Endometrial microvascular endothelial cells (primary cell): ENCODE results near the gene PPP1R9A. TPM values are rescaled to one million over a fixed set of nuclear protein-coding genes. Genes with fewer than 3 reads are reported as not detected.

Experiments used
- in situ Hi-C: cut with HindIII; loops from 2 replicates; pipeline ENCODE4 v1.10.0; 2017; ENCODE audit warnings: low sequenced_read_pairs, low pct_unique_long_range_greater_than_20kb; ENCODE audit errors: inconsistent ontology term
- total RNA-seq: library from RNA; depleted of rRNA; stranded (reverse); fragments of >200 nt; gene quantifications from one replicate; pipeline ENCODE4 v1.2.3, GENCODE V29; 2015; ENCODE audit errors: inconsistent ontology term

Gene PPP1R9A
- total RNA-seq, 1 donor from 2014 or later, result not detected

DNA sequence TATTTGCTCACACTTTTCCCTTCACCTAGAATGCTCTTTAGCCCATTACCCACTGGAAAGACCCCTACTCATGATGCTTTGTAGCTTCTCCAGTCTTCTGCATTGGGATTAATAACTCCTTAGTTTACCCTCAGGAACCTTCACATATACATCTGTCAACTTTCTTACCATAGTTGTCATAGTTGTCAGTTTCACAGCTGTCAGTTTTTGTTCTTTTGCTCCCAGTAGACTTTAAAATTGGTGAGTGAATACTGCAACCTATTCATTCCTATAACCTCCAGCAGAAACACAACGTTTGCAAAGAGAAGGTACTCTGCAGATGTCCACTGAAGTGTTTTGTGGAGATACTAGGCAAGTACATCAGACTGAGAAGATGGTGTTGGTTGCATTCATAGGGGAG lies 414.3 kb downstream of the PPP1R9A start:
- in situ Hi-C loops, result no loop called here

DNA sequence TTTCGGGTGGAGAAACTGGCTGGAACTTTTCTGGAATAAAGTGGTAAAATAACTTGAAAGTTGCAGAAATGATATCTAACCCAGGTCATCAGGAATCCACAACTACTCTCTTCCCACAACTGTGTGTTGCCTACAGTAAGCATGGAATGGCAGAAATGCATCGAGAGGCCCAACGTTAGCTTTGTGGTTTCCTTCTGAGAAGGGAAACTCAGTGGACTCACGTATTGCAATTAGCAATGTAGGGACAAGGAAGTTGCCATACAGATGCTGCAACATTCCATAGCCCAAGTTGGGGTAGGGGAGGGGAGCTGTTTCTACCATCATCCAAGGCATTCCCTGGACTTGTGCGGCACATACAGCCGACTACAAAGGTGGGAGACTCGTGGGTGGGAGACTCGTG lies 415.0 kb downstream of the PPP1R9A start:
- in situ Hi-C loops, result no loop called here

DNA sequence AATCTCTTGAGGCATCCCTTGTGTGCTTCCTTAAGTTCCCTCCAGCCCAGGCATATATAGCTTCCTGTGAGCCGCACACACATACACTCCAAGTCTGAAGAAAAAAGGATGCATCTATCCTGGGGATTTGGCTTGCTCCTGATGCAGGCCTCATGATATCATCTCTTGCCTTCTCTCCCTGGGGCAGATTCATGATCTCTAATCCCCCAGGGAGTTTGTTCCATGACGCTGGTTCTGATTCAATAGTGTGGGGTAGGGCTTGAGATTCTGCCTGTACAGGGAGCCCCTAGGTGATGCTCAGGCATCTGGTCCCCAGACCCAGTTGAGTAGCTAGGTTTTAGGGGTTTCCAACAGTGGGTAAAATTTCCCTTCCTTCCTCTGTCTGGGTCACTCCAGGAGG lies 415.5 kb downstream of the PPP1R9A start:
- in situ Hi-C loops, result no loop called here

DNA sequence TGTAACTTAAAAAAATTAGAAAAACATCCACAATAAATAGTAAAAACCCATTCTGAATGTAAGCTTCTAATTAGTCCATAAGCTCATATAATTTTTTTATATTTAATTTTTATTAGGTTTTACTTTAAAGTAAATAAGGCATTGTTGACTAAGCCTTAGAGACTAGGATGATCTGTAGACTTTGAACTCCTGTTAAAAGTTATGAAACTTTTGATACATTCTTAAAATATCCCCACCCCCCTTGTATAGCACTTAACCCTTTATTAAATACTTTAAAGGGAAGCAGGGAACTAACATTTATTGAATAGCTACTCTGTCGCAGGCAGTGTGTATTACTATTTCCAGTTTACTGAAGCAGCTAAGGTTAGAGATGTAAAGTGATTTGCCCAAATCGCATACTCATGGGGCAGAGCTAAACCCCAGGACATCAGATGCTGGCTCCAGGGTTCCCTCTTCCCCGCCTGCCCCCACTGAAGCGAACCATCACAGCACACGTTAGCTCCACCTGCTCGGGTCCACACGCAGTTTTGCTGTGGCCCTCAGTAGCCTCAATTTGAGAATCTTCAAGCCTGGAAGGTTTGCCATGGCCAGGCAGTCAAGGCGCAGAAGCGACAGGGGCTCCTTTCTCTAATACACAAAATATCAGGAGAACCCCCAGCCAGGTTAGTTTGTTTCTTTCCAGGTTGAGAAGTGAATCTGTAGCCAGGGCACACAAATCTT lies 416.2 kb downstream of the PPP1R9A start:
- in situ Hi-C loops, result no loop called here

DNA sequence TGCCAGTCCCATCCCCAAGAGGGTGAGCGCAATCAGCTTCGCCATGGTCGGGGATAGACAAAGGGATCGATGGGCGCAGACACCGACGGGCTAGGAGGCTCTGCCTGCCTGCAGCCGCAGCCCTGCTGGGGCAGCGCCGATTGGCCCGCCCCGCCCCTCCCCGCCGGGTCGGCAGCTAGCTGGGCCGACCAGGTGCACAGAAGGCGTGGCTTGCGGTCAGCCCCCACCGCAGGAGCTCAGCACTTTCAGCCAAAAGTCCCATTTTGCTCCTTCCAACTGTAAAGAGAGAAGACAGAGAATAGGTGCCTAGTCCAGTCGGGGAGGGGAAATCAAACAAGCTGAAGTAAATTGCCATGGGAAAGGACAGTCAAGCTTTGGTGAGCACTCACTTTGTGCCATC lies 417.0 kb downstream of the PPP1R9A start, which contains the start of gene PON1:
TSS of gene PON1 (minus strand) at position 102 of the 400 bp plus-strand sequence. CDS start at position 45, 57 bp downstream.
- in situ Hi-C loops, result no loop called here

DNA sequence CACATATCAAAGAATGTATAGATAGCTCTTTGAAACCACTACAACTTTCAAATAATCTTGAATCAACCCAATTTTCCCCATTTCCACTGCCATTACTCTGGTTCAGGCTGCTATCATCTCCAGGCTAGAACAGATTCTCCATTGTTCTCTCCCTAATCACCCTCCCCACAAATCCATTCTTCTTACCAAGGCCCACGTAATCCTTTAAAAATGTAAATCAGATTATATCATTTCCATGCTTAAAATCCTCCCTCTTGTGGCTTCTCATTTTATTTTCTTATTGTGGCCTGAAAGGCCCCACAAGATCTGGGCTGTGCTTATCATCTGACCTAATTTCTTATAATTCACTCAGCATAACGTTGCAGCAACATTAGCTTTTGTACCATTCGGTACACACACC lies 420.0 kb downstream of the PPP1R9A start:
- in situ Hi-C loops, result no loop called here

DNA sequence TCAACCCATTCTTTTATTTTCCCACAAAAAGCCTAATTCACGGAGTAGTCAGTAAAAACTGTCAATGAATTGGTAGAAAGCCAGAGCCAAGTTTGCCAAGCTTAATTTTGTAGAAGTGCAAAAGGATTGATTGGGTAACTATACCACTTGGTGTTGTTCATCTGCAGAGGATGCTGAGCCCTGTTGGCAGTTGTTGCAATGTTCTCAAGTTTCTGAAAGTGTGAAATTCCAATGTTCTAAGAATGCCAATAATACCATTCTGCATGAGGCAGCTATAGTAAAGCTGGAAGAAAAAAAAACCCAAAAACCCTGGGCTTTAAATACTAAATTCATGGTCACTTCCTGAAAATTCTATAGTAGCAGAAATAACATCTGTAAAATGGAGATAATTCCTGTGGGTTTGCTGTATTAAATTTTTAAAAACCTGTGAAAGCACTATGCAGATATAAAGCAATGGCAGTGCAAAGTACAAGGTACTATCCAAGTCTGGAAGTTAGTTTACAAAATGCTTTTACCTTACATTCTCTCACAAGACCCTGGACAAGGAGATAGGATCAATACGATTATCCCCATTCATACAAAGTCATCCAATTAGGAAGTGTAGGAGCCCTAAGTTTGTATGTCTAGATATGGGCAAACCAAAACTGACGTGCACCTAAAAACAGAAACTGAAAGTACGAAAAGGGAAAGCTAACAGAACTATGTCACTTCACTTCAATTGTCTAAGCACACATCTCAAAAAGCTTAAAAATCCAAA lies 423.0 kb downstream of the PPP1R9A start:
- in situ Hi-C loops, result no loop called here

DNA sequence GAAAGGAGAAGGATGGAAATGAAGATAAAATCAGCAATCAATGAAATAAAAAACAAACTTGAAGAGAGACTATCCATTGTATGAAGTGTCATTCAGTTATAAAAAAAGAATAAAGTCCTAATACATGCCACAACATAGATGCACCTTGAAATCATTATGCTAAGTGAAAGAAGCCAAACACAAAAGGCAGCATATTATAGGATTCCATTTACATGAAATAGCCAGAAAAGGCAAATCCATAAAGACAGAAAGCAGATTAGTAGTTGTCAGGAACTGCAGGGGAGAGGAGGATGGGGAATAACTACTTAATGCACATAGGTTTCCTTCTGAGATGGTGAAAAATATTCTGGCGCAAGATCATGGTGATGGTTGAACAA lies 423.6 kb downstream of the PPP1R9A start:
- in situ Hi-C loops, result no loop called here

DNA sequence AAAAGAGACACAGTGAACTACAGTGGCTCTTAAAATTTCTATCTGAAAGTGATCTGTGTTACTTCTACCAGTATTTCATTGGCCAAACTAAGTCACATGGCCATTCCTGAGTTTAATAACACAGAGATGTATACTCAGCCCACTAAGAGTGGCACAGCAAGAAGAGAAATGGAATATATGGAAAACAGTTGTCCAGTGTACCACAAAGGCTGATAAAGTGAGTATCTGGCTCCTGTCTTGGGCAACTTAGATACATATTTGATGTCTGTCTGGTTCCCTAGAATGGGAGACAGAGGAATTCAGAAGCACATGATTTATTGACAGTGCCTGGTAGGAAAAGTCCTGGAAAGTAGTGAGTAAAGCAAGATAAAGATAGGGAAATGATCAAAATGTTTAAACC lies 427.1 kb downstream of the PPP1R9A start:
- in situ Hi-C loops, result no loop called here

DNA sequence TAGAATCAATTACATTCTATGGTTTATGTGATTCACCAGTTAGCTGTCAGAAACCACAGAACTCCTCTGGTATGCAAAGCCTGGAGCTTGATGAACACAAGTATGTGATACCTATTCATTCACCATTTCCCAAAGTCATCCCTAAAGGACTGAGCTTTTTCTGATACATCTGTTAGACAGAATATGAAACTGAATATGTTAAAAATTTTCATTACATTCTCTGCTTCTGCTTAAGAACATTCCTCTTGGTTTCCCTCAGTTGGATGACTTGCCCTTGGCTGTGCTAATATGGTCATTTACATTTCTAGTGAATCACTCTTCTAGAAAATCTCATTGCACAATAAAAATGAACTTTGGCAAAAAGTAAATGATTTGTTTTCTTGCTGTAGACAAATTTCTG lies 427.7 kb downstream of the PPP1R9A start:
- in situ Hi-C loops, result no loop called here

DNA sequence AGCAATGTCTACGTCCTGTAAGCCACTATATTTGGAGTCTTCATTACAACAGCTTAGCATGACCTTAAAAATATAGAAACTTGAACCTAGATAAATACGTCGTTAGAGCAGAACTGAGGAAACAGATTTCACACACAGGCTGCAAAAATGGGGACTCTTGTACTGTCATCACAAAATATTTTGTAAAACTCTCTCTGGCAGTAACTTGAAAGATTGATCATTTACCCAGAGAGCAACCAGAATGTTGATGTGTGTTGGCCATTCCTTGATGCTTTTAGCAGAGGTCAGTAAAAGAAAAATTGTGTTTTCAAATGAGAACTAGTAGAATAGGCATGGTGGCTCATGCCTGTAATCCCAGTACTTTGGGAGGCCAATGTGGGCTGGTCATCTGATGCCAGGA lies 431.4 kb downstream of the PPP1R9A start:
- in situ Hi-C loops, result no loop called here

DNA sequence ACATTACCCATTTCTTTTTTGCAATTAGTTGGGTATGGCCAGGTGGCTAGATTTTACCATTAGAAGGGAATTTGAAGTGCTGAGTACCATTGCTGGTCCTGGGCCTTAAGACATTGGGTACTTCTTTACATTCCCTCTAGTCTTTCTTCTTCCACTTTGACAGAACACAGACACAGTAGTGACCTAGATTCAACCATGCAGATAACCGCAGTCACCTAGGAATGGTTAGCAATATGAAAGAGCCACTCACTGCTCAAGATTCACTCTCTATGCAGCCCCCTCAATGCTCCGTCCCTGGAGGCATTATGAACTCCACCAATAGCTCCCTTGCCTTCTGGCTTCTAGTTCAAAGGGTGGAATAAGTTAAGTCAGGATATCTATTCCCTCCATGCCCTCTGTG lies 433.1 kb downstream of the PPP1R9A start:
- in situ Hi-C loops, result no loop called here

DNA sequence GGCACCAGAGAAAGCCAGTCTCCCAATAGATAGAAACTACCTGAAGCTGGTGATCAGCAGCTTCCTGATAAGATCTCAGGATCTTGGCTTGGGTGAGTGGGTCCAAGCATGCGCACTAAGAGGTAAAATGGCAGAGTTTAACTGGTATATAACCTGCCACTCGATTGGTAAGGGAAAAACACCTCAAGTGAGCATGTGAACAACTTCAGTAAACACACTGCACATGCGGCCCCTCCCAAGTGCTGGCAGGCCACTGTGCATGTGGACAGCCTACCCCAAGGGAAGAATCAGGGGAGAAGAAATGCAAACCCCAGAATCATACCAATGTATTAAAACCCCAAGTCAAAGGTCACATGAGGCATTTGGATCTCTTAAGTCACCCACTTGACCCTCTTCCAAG lies 434.6 kb downstream of the PPP1R9A start:
- in situ Hi-C loops, result no loop called here

DNA sequence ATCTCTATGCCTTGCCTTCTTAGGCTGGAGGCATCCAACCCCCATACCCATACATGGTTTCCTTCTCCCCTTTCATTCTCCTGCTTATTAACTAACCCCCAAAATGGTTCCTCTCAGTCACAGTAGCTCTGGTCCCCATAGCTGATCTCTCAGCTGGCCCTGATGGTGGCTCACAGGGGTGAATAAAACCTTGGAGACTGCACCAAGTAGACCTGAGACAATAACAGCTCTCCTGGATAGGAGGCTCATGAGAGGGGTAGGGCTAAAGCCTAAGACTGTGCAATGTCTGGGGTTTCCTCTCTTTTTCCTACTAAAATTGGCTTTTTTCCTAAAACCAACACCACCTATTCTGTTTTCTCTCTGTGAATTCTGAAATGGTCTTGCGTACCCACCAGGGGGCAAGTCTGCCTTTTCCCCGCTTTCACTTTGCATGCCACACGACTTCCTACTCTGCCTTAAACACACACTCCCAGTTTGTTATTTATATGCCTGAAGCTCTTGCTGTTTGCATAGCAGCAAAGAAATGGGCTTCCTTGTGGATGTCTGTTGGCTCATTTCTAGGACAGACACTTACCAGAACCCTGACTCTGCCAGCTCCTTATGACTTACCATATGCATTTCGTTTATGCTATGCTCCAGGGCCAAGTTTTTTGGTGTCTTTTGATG lies 435.4 kb downstream of the PPP1R9A start:
- in situ Hi-C loops, result no loop called here
